ENCODE results near the gene DAZAP2. TPM values are rescaled to one million over a fixed set of nuclear protein-coding genes. Genes with fewer than 3 reads are reported as not detected.

Gene DAZAP2, protein sequence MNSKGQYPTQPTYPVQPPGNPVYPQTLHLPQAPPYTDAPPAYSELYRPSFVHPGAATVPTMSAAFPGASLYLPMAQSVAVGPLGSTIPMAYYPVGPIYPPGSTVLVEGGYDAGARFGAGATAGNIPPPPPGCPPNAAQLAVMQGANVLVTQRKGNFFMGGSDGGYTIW
- 206 and 231 TPM in 2 replicates for total RNA-seq

DNA sequence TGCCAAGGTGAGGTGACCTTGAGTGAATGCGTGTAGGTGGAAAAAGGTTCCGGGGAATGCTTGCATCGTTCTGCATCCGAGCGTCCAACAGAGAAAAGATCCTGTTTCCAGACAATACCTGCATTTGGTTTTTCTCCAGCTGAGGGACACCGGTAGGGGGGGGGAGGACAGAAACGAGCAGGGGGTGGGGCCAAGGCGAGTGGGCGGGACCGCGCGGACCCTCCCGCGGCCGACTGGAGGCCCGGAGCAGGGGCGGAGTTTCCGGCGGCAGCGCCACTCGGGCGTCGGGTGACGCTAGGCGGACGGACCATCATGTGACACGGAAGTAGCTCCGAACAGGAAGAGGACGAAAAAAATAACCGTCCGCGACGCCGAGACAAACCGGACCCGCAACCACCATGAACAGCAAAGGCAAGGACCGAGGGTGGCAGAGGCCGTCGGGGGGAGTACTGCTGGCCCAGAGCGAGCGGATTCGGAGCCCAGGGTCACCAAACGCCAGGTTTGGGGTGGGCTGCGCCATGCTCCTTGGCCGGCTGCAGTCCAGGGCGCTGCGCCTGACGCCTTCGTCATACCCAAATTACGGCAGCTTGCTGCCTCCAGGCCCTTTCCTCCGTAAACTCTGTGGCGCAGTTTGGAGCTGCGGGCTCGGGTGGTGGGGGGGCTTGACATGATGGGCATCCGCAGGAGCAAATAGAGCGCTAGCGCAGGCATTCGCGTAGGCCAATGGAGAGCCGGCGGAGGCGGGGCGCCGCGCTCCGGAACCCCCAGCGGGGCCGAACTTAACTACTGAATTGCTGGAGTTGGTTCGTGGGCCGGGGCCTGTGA, at the start of gene DAZAP2:
Gene DAZAP2, plus strand, starts transcription at position 317 of the 825 bp plus-strand sequence. Its CDS starts 82 bp downstream, at position 399.

DNA sequence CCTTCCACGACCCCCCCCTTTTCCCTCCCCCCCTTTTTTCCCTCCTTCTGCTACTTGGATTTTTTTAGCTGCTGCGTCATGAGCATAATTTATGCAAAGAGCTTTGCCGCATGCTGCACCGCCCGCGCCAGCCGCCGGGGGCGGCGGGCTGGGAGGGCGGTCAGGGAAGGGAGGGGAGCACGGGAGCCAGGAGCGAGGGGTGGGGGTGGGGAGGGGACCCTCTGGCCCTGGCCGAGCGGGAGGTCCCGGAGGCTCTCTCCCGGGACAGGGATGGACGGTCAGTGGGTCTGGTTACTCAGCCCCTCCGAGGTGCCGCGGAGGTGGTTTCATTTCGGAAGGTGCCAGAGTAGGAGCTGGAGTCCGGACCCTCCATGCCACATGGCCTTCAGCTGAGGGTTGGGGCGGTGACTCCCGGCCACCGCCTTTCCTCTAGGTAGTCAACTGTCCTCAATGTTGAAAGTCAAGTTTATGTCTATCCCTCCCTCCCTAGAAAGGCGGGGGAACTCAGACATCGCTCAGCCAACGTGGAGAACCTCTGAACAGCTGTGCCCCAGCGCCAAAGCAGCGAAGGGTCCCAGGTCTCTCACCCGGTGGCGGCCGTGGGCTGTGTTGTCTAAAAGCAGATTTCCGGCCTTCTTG, 20.5 kb upstream of the DAZAP2 start, which contains the start of gene POU6F1:
Gene POU6F1, minus strand, starts transcription at position 95 of the 639 bp plus-strand sequence. CDS start 11,226 bp downstream, outside the sequence.

DNA sequence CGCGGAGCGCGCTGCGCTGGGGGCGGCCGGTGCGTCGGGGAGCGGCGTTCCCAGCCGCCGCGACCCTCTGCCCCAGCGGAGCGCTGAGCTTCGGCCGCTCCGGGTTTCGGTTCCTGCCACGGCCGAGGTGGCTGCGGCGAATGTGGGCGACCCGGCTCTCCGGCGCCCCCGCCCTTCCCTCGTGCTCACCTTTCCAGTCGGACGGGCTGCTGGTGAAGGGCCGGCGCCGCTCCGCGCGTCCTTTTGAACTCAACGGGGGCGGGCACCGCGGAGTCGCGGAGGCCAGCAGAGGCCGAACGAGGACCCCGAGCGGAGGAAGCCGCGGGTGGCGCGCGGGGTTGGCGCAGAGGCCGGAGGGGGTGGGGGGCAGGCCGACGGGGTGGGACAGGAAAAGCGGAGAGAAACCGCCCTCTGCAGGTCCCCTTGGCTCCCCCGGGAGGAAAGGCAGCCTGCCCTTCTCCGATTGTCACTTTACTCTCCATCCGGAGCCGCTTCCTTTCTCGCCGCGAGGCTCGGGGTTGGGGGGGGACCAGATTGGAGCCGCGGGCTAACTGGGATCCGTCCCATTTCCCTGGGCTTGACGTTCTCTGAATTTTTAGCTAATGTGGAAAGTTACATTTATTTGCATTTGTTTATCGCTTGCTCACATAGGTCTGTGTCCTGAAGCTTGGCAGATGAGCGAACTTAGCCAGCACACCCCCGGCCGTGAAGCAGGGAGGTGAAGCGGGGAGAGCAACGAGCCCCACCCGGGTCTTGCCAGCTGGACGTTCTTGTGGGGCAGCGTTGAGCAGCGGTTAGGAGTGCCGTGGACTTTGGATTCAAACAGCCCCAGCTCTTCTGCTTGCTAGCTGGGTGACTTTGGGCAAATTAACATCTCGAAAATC, 31.7 kb downstream of the DAZAP2 start, which contains the start of gene SMAGP:
Gene SMAGP, minus strand, starts transcription at position 349 of the 884 bp plus-strand sequence. CDS start 1,137 bp downstream, outside the sequence.

Other genes starting within 250 kb of the DAZAP2 start
- gene SLC11A2, start 212.4 kb upstream of the DAZAP2 start, total RNA-seq: 16.1 and 21.9 TPM in 2 replicates
- 34.3 and 46.1 TPM in 2 replicates for gene LETMD1, start 190.5 kb upstream of the DAZAP2 start, total RNA-seq
- 12.1 and 14.5 TPM in 2 replicates for gene CSRNP2, start 155.2 kb upstream of the DAZAP2 start, total RNA-seq
- gene TFCP2, start 65.7 kb upstream of the DAZAP2 start, total RNA-seq: 7.5 and 7.8 TPM in 2 replicates
- 3.0 and 11.0 TPM in 2 replicates for gene POU6F1, start 20.8 kb upstream of the DAZAP2 start, total RNA-seq
- gene SMAGP, start 31.6 kb downstream of the DAZAP2 start, total RNA-seq: 22.5 and 31.9 TPM in 2 replicates
- not detected in 2 replicates for gene BIN2, start 85.3 kb downstream of the DAZAP2 start, total RNA-seq
- gene CELA1, start 107.9 kb downstream of the DAZAP2 start, total RNA-seq: not detected in 2 replicates
- 37.5 and 39.7 TPM in 2 replicates for gene GALNT6, start 152.6 kb downstream of the DAZAP2 start, total RNA-seq
- 2.0 and 8.3 TPM in 2 replicates for gene SLC4A8, start 186.0 kb downstream of the DAZAP2 start, total RNA-seq

All from myometrial cell (primary cell).